HG03064 (cell line): Measurements from ENCODE around the gene PAF1.

ENCODE experiments used
- ATAC-seq: cut with Tn5 transposase; IDR thresholded peaks from one replicate; pipeline ENCODE4 v1.9.1; 2021; ENCODE audit warnings: low read depth; ENCODE audit not compliant: unreplicated experiment

The PAF1 gene

DNA sequence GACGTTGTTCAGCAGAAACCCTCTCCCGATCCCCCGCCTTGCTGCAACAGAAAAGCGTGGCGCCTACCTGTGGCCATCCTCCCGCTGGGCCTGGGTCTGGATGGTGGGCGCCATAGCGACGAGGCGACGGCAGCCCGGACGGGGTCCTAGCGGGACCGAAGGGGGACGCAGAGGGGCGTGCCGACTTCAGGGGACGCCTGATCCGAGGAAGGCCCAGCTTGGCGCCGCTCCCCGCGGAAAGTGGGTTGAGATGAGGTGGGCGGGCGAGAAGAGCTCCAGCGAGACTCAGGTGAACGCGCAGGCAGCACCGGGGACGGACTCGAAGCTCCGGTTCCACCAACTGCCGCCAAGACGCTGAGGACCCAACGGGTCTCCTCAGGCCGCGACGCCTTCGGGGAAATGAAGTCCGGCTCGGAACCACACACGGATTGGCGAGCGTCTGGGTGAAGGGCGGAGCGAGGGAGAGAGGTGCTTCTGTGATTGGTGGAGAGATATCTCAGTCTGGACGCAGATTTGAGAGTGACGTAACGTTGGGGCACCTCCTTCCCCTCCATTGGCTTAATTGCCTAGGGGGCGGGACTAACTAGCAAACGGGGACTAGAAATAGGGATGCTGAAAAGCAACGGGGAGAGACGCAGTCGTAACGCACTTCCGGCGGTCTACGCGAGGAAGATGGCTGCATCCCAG lies at the start of gene PAF1, which contains the start of gene MED29:
PAF1 (minus strand) TSS at position 356 of the 687 bp plus-strand sequence; CDS start at position 114, 242 bp downstream.
MED29 (plus strand) TSS at position 628 of the 687 bp plus-strand sequence; CDS start at position 673, 45 bp downstream.
- peak; percentile 81 for ATAC-seq

DNA sequence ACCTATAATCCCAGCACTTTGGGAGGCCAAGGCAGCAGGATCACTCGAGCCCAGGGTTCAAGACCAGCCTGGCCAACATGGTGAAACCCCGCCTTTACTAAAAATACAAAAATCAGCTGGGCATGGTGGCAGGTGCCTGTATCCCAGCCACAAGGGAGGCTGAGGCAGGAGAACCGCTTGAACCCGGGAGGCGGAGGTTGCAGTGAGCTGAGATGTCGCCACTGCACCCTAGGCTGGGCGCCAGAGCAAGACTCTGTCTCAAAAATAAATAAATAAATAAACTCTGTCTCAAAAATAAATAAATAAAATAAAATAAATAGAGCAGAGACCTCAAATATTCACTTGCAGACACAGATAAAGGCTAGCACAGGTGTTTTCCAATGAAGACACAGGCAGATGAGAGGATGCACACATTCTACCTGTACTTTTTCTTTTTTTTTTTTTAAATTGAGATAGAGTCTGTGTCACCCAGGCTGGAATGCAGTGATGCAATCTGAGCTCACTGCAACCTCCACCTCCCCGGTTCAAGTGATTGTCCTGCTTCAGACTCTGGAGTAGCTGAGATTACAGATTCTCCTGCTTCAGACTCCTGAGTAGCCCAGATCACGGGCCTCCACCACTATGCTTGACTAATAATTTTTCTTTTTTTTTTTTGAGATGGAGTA lies 47.5 kb upstream of the PAF1 start:
- ATAC-seq = no peak

DNA sequence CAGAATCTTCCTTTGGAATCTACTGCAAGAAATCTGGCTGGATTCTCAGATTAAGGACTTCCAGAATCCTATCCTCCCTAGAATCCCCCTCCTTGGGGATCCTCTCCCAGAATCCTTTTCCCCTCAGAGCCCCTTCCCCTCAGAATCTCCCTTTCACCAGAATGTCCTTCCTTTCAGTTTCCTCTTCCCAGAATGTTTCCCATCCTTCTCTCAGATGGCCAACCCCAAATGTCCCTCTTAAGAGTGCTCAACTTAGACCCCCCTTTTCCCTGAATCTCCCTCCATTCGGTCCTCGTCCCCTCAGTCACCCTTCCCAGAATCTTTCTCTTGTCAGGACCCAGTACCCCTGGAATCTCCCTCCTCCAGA lies 45.4 kb upstream of the PAF1 start:
- ATAC-seq = no peak

DNA sequence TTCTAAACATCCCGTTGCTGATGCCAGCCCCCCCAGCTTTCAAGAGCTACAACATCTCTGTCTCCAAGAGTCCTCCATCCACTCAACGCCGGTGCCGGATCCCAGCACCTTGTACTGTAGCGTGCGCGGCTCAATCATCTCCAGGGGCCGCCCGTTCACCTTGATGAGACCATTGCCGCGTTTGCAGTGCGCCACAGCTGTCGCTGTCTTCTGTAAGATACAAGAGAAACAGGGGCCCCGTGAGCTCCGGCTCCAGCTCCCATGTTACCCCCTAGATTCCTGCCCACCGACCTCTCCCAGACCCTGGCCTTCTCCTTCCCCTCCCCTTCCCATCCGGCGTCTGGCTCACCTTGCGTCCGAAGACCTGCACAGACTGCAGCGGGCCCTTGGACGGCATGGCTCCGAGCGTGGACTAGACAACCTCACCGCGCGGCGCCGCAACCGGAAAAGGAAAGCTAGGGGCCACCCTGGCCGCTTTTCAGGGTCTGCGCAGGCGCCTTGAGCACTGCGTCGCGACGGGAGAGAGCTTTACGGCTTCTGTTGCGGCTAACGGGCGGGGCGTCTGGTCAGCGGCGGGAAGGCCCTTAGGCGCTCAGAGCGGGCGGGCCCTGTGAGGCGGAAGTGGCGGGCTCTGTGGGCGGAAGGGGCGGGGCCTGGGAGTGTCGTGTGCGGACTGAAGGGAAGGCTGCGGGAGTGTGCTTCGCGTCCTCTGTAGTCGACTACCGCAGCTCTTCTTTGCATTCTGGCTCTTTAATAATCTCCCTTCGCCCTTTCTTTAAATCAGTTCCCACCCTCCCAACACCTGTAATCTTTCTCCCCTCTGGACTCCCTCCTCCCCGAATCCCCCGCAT lies 44.8 kb upstream of the PAF1 start, which contains the start of gene RPS16:
RPS16 (minus strand) TSS at position 451 of the 851 bp plus-strand sequence; CDS start at position 397, 54 bp downstream.
- ATAC-seq = peak; percentile 64

DNA sequence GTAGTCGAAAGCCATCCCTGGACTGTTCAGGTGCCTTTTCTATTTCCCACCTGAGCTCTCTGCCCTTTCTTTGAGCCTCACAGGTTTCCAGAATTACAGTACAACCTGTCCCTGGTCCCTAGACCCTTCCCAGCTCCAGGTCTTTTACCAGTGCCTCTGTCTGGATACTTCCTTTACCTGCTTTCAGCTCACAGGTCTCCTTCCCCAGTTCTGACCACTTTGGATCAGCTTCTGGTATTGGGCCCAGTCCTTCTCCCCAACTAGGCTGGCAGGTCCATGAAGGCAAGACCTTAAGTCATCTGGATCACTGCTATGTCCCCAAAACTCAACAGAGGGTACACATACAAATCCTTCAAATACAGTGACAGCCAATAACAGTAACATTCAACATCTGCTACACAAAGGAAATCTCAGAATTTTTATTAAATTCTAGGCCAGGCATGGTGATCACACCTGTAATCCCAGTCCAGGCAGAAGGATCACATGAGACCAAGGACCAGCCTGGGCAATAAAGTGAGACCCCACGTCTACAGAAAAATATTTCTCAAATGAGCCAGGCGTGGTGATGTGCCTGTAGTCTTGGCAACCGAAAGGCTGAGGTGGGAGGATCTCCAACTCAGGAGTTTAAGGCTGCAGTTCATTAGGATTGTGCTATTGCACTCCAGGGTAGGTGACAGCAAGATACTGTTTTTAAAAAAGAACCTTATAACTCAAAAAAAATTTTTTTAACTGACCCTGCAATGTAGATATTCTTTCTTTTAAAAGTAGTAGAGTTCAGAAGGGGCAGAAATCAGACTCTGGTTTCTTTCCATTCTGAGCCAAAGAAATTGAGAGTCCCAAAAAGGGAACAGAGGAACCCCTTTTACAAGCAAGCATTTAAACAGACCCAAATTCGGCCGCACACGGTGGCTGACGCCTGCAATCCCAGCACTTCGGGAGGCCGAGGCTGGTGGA lies 43.5 kb upstream of the PAF1 start:
- ATAC-seq = no peak

DNA sequence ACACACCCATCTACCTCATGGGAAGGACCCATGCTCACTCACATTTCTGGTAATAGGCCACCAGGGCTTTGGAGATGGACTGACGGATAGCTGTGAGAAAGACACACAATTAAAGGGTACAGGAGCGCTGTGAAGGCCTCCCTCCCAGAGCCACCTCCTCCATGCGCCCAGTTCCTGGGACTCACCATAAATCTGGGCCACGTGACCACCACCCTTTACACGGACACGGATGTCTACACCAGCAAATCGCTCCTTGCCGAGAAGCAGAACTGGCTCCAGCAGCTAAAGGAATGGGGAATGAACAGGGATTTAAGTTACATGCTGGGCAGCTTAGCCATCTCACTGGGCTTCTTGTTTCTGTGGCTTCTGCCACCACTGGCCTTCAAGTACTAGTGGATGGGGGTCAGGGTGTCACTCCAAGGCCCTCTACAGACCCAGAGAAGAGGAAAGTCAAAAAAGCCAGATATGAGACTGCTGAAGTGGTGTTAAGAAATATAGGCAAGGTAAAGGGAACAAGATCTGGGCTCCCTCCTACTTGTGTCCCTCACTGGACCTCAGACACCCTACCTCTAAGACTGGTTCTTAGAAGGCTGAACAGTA lies 42.7 kb upstream of the PAF1 start:
- no peak for ATAC-seq

DNA sequence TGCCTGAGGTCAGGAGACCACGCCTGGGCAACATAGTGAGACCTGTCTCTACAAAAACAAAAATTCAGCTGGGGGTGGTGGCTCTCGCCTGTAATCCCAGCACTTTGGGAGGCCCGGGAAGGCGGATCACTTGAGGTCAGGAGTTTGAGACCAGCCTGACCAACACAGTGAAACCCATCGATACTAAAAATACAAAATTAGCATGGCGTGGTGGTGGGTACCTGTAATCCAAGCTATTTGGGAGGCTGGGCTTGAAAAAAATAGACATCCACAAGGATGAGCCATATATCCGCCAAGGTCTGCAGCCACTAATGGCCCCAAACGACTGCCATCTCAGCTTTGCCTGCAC lies 41.7 kb upstream of the PAF1 start:
- ATAC-seq = no peak

DNA sequence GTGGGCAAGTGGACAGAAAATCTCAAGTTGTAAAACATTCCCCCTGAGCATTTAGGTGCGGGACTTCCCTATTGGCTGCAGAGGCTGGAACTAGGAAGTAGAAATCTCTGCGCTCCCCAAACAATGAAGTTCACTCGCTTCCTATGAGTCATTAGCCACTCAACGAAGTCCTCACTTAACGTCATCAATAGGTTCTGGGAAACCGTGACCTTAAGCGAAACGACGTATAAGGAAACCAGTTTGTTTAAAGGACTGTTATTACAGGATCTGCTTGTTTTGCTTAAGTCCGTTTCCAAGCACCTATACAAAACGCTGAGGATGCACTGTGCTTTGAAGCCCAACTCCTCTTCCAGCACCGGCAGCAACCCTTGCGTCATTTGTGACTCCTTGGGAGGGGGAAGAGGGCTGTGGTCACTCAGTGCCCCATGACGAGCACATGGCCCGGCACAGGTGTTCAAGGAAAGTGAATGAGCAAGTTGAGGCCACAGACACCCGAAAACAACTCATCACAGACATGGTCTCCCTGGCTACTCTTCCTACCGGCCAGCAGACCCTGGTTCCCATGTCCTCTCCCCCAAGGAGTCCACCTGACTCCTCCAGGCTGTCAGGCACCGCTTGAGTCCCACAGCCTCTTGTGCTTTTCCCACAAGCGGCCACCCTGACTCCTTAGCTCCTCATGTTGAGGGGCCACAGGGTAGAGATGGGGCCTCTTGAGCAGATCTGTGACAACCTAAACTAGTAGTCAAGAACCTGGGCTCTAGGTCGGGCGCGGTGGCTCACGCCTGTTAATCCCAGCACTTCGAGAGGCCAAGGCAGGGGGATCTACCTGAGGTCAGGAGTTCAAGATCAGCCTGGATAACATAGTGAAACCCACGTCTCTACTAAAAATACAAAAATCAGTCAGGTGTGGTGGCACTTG lies 40.0 kb upstream of the PAF1 start:
- no peak for ATAC-seq

DNA sequence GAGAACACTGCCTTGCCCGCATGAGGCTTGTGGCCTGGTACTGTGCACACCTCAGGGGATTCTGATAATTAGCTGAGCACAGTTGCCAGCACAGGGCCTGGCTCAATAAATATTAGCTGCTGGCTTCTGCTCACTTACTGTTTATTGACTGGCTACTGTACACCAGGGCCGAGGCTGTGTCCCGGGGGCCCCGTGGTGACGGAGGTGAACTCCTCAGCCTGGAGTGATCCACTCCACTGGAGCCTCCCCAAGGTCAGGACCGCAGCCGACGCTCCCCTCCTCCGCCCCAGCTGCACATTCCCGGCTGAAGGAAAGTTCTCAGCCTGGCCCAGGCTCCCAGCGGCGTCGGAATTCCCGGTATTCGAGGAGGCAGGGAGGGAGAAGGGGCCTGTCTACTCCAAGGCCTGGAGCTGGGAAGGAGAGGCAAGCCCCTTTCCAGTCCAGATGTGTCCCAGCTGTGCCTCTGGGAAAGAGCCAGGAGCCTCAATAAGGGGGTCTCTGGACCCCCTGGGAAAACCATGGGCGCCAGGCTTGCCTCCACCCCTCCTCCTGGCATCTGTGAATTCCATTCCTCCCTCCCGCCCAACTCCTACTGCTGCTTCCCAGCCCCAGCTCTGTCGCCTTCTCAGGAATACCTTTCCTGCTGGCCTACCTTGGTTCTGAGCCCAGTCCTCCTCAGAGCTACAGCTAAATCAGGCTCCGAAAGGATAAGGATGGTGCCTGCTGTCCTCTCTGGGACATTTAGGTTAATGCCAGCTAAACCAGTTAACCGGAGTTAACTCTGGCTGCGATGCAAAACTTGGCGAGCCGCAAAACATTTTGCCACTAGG lies 37.6 kb upstream of the PAF1 start:
- no peak for ATAC-seq

DNA sequence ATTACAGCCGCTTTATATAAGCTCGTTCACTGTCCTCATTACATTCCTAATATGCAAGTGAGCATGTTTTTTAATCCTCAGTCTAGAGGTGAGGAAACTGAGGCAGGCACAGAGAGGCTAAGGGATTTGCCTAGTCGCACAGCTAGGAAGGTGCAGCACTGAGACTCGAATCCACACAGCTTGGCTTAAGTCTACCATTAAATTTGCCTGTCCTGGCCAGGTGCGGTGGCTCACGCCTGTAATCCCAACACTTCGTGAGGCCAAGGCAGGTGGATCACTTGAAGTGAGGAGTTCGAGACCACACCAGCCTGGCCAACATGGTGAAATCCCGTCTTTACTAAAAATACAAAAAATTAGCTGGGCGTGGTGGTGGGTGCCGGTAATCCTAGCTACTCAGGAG lies 36.8 kb upstream of the PAF1 start:
- no peak for ATAC-seq

DNA sequence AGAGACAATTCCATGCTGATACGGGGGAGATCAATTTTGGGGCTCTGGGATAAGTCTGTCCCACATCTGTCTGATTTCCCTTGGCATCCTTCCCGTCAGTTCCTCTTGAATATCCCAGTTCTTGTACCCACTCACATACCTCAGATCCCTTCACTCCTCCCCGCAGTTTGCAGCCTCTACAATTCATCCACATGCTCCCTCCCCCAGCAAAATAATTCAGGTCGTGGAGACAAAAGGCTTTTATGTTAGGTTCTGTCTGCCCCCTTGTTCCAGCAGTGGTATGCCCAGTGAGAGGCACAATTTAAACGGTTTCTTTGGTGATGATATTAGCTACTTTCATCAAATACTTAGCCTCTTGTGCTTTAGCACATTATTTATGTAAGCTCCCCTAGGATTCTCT lies 35.3 kb upstream of the PAF1 start:
- ATAC-seq = no peak

DNA sequence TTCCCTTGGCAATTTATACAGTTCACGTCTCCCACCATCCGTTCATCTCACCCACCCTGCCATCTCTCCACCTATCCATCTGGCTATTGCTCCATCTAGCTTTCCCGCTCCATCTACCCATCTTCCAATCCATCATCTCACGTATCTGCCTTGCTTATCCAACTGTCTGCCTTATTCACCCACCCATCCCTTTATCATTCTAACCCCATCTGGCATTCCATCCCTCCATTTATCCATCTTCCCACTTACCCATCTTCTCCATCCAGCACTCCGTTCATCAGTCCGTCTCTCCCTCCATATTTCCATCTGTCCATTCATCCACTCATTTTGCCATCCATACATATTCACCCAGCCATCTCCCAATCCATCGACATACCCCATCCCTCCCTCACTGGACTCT lies 34.8 kb upstream of the PAF1 start:
- ATAC-seq = no peak

DNA sequence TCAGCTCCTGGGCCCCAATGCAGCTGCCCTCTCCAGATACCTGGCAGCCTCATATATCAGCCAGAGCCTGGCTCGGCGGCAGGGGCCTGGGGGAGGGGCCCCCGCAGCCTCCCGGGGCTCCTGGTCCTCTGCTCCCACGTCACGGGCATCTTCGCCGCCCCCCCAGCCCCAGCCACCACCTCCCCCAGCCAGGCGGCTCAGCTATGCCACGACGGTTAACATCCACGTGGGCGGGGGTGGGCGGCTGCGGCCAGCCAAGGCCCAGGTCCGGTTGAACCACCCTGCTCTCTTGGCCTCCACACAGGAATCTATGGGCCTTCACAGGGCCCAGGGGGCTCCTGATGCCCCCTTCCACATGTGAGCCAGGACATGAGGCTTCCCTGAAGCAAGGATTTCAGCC lies 34.0 kb upstream of the PAF1 start:
- no peak for ATAC-seq

DNA sequence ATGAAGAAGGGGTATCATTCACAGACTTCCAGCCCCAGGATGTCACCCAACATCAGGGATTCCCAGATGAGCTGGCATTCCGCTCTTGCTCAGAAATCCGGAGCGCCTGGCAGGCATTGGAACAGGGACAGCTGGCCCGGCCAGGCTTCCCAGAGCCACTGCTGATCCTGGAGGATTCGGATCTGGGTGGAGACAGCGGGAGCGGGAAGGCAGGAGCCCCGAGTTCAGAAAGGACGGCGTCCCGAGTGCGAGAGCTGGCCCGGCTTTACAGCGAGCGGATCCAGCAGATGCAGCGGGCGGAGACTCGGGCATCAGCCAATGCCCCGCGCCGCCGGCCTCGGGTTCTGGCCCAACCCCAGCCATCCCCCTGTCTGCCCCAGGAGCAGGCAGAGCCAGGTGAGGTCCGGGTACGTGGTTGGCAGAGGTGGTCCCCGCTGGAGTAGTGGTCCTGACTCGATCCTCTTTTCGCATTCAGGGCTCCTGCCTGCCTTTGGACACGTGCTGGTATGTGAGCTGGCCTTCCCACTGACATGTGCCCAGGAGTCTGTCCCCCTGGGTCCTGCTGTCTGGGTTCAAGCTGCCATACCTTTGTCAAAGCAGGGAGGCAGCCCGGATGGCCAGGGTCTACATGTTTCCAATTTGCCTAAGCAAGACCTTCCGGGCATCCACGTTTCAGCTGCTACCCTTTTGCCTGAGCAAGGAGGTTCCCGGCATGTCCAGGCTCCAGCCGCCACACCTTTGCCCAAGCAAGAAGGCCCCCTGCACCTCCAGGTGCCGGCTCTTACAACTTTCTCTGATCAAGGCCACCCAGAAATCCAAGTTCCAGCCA lies 32.6 kb upstream of the PAF1 start:
- no peak for ATAC-seq

DNA sequence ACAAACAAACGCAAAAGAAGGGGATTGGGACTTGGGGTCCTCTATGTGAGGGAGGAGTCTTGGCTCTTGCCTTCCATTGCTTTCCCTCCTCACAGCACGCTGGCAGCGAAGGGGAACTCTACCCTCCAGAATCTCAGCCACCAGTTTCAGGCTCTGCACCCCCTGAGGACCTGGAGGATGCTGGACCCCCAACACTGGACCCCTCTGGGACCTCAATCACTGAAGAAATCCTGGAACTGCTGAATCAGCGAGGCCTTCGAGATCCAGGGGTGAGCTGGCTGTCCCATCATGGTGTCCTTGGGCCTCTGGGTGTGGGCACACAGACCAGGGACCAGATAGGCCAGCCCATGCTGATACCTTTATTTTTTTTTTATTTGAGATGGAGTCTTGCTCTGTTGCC lies 31.1 kb upstream of the PAF1 start:
- no peak for ATAC-seq

DNA sequence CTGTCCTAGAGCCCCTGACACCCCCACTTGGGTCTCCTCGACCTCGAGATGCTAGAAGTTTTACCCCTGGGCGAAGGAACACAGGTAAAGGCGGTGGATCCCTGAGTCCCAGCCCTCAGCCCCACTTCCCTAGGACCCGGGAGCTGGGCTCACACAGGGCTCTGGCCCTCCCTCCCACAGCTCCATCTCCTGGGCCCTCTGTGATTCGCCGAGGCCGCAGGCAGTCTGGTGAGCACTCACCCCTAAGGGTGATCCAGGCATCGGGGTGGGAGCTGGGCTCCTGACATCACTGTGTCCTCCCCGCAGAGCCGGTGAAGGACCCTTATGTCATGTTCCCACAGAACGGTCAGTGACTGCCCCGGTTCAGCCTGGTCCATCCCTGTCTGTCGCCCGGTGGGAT lies 29.9 kb upstream of the PAF1 start:
- ATAC-seq = no peak

DNA sequence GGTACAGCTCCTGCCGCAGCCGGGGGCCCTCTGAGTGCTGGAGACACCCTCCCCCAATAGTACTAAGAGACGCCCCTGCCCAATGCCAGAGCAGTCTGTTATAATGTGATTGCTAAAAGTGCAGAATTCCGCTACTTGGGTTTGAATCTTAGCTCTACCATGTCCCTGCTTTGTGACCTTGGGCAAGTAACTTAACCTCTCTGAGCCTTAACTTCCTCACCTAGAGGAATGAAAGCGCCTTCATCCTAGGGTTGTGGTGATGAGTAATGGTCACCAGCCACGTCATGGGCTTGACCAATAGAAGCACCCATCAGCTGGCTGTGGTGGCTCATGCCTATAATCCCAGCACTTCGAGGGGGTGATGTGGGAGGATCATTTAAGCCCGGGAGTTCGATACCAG lies 28.1 kb upstream of the PAF1 start:
- ATAC-seq = no peak
